SU-DHL-6 (cell line): ENCODE data around the gene KIF3C.

Source experiments
- EZH2phosphoT487 ChIP-seq: fragments of 200-600 bp; sonication (generic), shearing (Covaris generic); conservative IDR thresholded peaks from 2 replicates; pipeline ENCODE4 v1.6.1; 2018; ENCODE audit warnings: mild to moderate bottlenecking, antibody characterized with exemption, low read length, moderate library complexity, mixed read lengths
- TF ChIP-seq, protein P1 (sequence below): fragments of 200-600 bp; sonication (generic); IDR thresholded peaks from one replicate; pipeline ENCODE4 v1.5.1; 2017; ENCODE audit warnings: antibody characterized with exemption, mild to moderate bottlenecking, low read length, moderate library complexity; ENCODE audit not compliant: insufficient read depth, poor library complexity, severe bottlenecking

DNA sequence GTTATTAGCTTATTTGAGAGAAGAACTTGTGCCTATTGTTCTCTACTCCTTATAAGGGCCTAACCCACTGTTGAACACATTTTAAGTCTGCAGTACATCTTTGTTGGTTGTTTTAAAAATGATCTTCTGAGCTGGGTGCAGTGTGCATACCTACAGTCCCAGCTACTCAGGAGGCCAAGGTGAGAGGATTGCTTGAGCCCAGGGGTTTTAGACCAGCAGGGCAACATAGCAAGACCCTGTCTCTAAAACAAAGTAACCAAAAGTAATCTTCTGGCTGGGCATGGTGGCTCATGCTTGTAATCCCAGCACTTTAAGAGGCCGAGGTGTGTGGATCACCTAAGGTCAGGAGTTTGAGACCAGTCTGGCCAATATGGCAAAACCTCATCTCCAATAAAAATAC is 25.8 kb upstream of the KIF3C start:
- TF ChIP-seq, protein P1, sequence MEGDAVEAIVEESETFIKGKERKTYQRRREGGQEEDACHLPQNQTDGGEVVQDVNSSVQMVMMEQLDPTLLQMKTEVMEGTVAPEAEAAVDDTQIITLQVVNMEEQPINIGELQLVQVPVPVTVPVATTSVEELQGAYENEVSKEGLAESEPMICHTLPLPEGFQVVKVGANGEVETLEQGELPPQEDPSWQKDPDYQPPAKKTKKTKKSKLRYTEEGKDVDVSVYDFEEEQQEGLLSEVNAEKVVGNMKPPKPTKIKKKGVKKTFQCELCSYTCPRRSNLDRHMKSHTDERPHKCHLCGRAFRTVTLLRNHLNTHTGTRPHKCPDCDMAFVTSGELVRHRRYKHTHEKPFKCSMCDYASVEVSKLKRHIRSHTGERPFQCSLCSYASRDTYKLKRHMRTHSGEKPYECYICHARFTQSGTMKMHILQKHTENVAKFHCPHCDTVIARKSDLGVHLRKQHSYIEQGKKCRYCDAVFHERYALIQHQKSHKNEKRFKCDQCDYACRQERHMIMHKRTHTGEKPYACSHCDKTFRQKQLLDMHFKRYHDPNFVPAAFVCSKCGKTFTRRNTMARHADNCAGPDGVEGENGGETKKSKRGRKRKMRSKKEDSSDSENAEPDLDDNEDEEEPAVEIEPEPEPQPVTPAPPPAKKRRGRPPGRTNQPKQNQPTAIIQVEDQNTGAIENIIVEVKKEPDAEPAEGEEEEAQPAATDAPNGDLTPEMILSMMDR, result no peak
- TF ChIP-seq EZH2phosphoT487, result no peak
